Left renal cortex interstitium (tissue), 4 donors: Measurements from ENCODE around the gene SRP68. TPM values are rescaled to one million over a fixed set of nuclear protein-coding genes. Genes with fewer than 3 reads are reported as not detected.
"Not testable (repeated sequence)": the region's sequence is repeated elsewhere in the genome, so short reads cannot be mapped to it uniquely, and the experiment has no call there.

Source experiments
- DNase-seq, 4 donors: peaks; one replicate each; pipeline ENCODE4 v3.0.0-alpha.2; 2013; ENCODE audit warnings: low read depth in 4 of 4, low spot score in 2 of 4, missing footprints in 1 of 4
- polyA plus RNA-seq, 4 donors: library from polyadenylated mRNA; unstranded; fragments of 120-200 nt; gene quantifications; one replicate each; pipeline ENCODE4 v1.2.1, GENCODE V29; 2013; ENCODE audit not compliant: insufficient read length in 4 of 4

The SRP68 gene
- polyA plus RNA-seq, 4 donors, result 95.3 to 110 (median 101) TPM

GRCh38 chr17:76078370-76078769 is 6.1 kb upstream of the SRP68 start:
- DNase-seq, result not testable (repeated sequence)

GRCh38 chr17:76077584-76078110 is 5.3 kb upstream of the SRP68 start:
- DNase-seq, result no peak

- no peak for DNase-seq
Observed at GRCh38 chr17:76076765-76077583, 4.7 kb upstream of the SRP68 start.

GRCh38 chr17:76076146-76076764 is 3.9 kb upstream of the SRP68 start:
- DNase-seq, result no peak

- no peak for DNase-seq
Observed at GRCh38 chr17:76075364-76076145, 3.2 kb upstream of the SRP68 start.

- no peak for DNase-seq
Observed at GRCh38 chr17:76074390-76075363, 2.4 kb upstream of the SRP68 start, which contains the start of gene GALR2. GALR2 (plus strand) TSS chr17:76074781; CDS start chr17:76074884, 103 bp downstream.

GRCh38 chr17:76071531-76072147 is 678 bp downstream of the SRP68 start:
- DNase-seq, result no peak

- DNase-seq, result no peak
Observed at GRCh38 chr17:76065775-76066174, 6.5 kb downstream of the SRP68 start.

GRCh38 chr17:76063875-76064546 is 8.3 kb downstream of the SRP68 start:
- DNase-seq, result no peak

GRCh38 chr17:76058264-76058663 is 14.1 kb downstream of the SRP68 start:
- not testable (repeated sequence) for DNase-seq

GRCh38 chr17:76056882-76057281 is 15.4 kb downstream of the SRP68 start:
- DNase-seq, result no peak

- DNase-seq, result no peak
Observed at GRCh38 chr17:76054112-76054476, 18.2 kb downstream of the SRP68 start.

- DNase-seq, result no peak
Observed at GRCh38 chr17:76053246-76054111, 18.8 kb downstream of the SRP68 start.

GRCh38 chr17:76051561-76051960 is 20.8 kb downstream of the SRP68 start:
- DNase-seq, result no peak

GRCh38 chr17:76050538-76051467 is 21.5 kb downstream of the SRP68 start:
- no peak for DNase-seq

GRCh38 chr17:76049836-76050537 is 22.3 kb downstream of the SRP68 start:
- no peak for DNase-seq
